Right lobe of liver (tissue), 6 donors: Measurements from ENCODE around the gene DOK4. TPM values are rescaled to one million over a fixed set of nuclear protein-coding genes. Genes with fewer than 3 reads are reported as not detected.
A peak's percentile ranks its signal among the peaks of the same experiment; 100 is the strongest.

Source experiments
- ATAC-seq, 4 donors: fragments of 200-7000 bp; cut with Tn5 transposase; one replicate each; pipeline ENCODE4 v1.9.1; 2020; ENCODE audit warnings: mild to moderate bottlenecking in 4 of 4, moderate library complexity in 4 of 4
- DNase-seq, 3 donors: peaks; one replicate each; pipeline ENCODE4 v3.0.0-alpha.2; 2020
- H3K27ac ChIP-seq, 3 donors: fragments of 200-600 bp; one replicate each; pipeline ENCODE4 v1.8.0; 2022
- H3K27me3 ChIP-seq, 2 donors: fragments of 200-600 bp; one replicate each; pipeline ENCODE4 v1.8.0; 2022
- H3K36me3 ChIP-seq, 4 donors: fragments of 200-600 bp; sonication (generic) in 1 of 4; one replicate each; pipeline versions ENCODE4 v1.5.1 to v1.8.0; 2017 to 2022; ENCODE audit warnings: control low read depth in 1 of 4
- H3K4me1 ChIP-seq, 4 donors: fragments of 200-600 bp; sonication (generic) in 1 of 4; one replicate each; pipeline versions ENCODE4 v1.5.1 to v1.8.0; 2017 to 2022; ENCODE audit warnings: control low read depth in 1 of 4
- H3K4me3 ChIP-seq, 3 donors: fragments of 200-600 bp; one replicate each; pipeline ENCODE4 v1.8.0; 2022
- H3K9me3 ChIP-seq, 4 donors: fragments of 200-600 bp; sonication (generic) in 1 of 4; one replicate each; pipeline versions ENCODE4 v1.5.1 to v1.8.0; 2017 to 2022; ENCODE audit warnings: control low read depth in 1 of 4
- POLR2A ChIP-seq: fragments of 450-650 bp; IDR thresholded peaks from one replicate; pipeline ENCODE4 v1.6.1; 2017; ENCODE audit warnings: antibody characterized with exemption, mild to moderate bottlenecking
- WGBS: methylation state at CpG from one replicate; pipeline ENCODE4 v1.1.6; 2018; ENCODE audit warnings: low coverage, low lambda C conversion rate; ENCODE audit not compliant: insufficient coverage; ENCODE audit errors: missing lambda C conversion rate; 5-methylcytosine and 5-hydroxymethylcytosine counted together
- intact Hi-C, 2 donors: fragments of 100-400 bp; cut with DNase I; formaldehyde crosslinking; loops; one replicate each; pipeline versions ENCODE4 v1.11.2 to v1.14.1; 2022
- long read RNA-seq: library from polyadenylated mRNA; unstranded; transcript quantifications from one replicate; pipeline ENCODE4 v2.0.0, GENCODE V29; 2019
- total RNA-seq, 6 experiments: library from RNA; depleted of rRNA in 2 of 6; stranded (reverse); fragments of >200 nt in 2 of 6; fragmentation: NEBNext Ultra II Directional in 3 of 6; extraction: Animal tissue kit (Norgen Biotek cat#: 25700) in 3 of 6; gene quantifications; one replicate each; pipeline versions ENCODE4 v1.1.0 to v1.2.4, GENCODE V29; 2016 to 2023
- TF ChIP-seq, protein P1 (sequence below), 4 donors: fragments of 200-600 bp in 3 of 4; fragments of 450-650 bp in 1 of 4; IDR thresholded peaks; one replicate each; pipeline versions ENCODE4 v1.5.1 to v1.8.0; 2016 to 2022; ENCODE audit warnings: antibody characterized with exemption in 4 of 4, mild to moderate bottlenecking in 2 of 4
- donor health status: DM: no; HTN: yes; CAD: no.
- donor health status: DM: no; HTN: no; CAD: no.
- donor health status: DM: no; HTN: no; CAD: no.
- donor health status: DM: no; HTN: yes; CAD: no.
- donor health status: DM: no; HTN: yes; CAD: no.

DOK4 gene
- 10 to 100 TPM; 20.0 to 62.1 (median 36.7) TPM for total RNA-seq
- long read RNA-seq, partial matches to known transcripts, result 3 of 5 reads
- long read RNA-seq, other reads (novel, unspliced or antisense), result 1 of 5 reads

DNA sequence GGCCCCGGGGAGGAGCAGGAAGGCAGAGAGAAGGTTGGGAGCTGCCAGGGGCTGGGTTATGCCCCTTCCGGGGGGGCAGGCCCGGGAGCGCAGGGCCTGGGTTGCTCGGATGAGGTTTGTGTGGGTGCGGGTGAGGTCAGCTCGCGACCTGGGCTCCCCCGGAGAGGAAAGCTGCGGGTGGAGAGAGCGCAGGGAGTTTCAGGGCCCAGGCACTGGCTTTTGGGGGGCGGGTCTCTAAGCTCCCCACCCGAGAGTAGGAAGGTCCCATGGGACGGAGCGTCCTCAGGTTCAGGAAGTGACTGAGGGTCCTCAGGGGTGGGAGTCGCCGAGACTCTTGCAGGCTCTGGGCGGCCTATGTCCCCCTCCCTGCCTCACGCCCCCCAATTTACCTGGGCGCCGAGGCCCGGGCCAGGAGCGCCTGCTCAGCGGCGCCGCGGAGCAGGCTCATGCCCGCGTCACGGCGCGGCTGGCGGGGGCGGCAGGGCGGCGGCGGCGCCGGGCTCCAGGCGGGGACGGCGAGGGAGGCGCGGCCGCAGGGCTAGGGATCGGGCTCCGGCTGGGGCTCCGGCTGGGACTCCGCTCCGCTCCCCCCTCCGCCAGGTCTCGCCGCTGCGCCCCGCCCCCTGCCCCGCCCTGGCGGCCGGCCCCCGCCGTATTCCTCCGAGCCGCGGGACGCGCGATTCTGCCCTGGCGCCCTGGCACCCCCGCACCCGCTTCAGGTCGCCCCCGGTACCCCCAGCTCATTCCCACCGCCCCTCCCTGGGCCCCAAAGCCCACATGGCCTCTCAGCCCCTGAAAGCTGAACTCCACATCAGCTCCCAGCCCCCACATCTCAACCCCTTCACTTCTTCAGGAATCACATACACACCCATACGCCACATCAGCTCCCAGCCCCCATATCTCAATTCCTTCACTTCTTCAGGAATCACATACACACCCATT lies at the start of gene DOK4:
DOK4 (minus strand) TSS at position 578 of the 942 bp plus-strand sequence. CDS start 6,986 bp downstream, outside the sequence.
- H3K4me1 ChIP-seq, result peaks cover 0 to 9% (median 4%) of the 10 kb centered on the region in 4 donors
- no peaks in the 10 kb centered on the region for H3K9me3 ChIP-seq
- no peaks in the 10 kb centered on the region for H3K36me3 ChIP-seq
- peak; percentile 95 to 99 (median 97) for ATAC-seq
- TF ChIP-seq POLR2A, result peak; percentile 65
- TF ChIP-seq, protein P1, sequence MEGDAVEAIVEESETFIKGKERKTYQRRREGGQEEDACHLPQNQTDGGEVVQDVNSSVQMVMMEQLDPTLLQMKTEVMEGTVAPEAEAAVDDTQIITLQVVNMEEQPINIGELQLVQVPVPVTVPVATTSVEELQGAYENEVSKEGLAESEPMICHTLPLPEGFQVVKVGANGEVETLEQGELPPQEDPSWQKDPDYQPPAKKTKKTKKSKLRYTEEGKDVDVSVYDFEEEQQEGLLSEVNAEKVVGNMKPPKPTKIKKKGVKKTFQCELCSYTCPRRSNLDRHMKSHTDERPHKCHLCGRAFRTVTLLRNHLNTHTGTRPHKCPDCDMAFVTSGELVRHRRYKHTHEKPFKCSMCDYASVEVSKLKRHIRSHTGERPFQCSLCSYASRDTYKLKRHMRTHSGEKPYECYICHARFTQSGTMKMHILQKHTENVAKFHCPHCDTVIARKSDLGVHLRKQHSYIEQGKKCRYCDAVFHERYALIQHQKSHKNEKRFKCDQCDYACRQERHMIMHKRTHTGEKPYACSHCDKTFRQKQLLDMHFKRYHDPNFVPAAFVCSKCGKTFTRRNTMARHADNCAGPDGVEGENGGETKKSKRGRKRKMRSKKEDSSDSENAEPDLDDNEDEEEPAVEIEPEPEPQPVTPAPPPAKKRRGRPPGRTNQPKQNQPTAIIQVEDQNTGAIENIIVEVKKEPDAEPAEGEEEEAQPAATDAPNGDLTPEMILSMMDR (IDR thresholded peaks at IDR 0.05), result no peak
- DNase-seq, result peak; percentile 86 to 88 (median 87)
- peak within 1 kb of the TSS; percentile 31 to 64 (median 60) for H3K27ac ChIP-seq
- H3K27me3 ChIP-seq, result no peaks in the 10 kb centered on the region
- 9% methylated on average over 8 of the region's 73 CpGs for WGBS
- peak within 1 kb of the TSS; percentile 79 to 95 (median 88) for H3K4me3 ChIP-seq
- intact Hi-C loops, result no loop called here

DNA sequence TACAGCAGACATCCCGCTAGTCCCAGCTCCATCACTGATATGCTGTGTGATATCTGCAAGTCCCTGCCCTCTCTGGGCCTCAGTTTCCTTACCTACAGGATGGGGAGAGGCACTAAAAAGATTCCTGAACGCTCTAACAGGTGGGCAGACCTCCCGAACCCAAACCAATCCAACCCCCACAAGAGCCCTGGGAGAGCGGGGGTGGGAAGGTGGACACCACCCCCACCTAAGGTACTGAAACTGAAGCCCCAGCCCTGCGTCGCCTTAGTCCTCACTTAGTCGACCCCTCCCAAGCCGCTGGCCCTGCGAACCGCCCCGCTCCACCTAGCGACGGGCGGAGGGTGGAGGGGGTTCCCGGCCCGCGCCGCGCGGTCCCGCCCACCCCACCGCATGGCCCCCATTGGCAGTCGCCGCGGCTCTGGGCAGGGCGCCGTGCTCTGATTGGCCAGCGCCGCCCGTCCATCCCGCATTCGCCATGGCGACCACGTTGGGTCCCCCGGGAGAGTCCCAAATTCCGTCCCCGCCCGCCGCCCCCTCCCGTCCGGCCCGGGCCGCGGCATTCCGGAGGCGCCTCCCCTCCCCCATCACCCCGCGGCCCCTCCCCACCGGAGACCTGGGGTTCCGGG lies 49.5 kb upstream of the DOK4 start:
- peak overlapping the region; percentile 52 to 87 (median 82) for H3K27ac ChIP-seq
- H3K4me1 ChIP-seq, result no peaks in the 10 kb centered on the region
- no peaks in the 10 kb centered on the region for H3K36me3 ChIP-seq
- intact Hi-C loops, result no loop called here
- peak; percentile 91 to 94 (median 94) for DNase-seq
- no peaks in the 10 kb centered on the region for H3K9me3 ChIP-seq
- H3K4me3 ChIP-seq, result peak overlapping the region; percentile 80 to 89 (median 86)
- peak; percentile 94 to 96 (median 94) for ATAC-seq
- 2% methylated on average over 8 of the region's 50 CpGs for WGBS
- H3K27me3 ChIP-seq, result no peaks in the 10 kb centered on the region
- TF ChIP-seq POLR2A, result no peak
- TF ChIP-seq, protein P1 (IDR thresholded peaks at IDR 0.05), result peak in 3 of 4 donors; percentile 8 to 25 (median 16)

DNA sequence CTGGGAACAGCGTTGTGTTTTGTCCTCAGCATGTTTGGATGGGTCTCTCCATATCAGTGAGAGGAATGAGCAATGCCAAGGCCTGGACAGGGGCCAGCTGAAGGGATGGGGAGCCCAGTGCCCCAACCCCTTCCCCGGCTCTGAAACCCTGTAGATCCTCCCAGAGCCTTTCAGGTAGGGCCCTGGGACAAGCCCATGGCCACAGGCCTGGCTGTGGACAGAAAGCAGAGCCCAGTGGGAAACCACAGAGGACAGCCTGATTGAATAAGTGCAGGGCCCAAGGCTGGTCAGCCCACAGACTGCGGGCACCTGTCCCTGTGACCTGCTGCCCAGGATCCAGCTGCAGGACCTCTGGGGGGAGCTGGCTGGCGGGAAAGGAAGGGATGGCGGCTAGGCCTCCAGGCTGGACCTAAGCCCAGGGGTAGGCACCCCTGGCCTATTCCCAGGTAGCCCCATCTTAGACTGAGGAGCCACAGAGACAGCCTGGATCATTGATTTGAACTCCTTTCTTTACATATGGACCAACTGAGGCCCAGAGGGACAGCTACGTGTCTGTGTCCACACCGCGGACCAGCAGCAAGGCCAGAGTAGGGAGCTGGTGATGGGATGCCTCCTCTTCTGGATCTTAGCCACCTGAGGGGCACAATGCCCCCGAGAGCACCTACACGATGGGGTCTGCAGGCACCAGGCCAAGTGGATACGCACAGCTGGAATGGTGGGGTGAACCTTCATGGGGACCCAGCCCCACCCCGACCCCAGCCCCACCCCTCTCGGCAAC lies 48.8 kb upstream of the DOK4 start:
- ATAC-seq (no peak), DNase-seq (peak in 2 of 3 donors; percentile 55 to 56)
- Histone ChIP-seq H3K27me3 (no peaks in the 10 kb centered on the region), H3K36me3 (no peaks in the 10 kb centered on the region), H3K4me3 (peak overlapping the region in 2 of 3 donors; percentile 80 to 89), H3K4me1 (no peaks in the 10 kb centered on the region), H3K27ac (no peak overlapping the region), H3K9me3 (no peaks in the 10 kb centered on the region)
- WGBS, result 50% methylated on average over 1 of the region's 13 CpGs
- TF ChIP-seq POLR2A, result no peak
- TF ChIP-seq, protein P1 (IDR thresholded peaks at IDR 0.05), result no peak
- intact Hi-C loops, result no loop called here

DNA sequence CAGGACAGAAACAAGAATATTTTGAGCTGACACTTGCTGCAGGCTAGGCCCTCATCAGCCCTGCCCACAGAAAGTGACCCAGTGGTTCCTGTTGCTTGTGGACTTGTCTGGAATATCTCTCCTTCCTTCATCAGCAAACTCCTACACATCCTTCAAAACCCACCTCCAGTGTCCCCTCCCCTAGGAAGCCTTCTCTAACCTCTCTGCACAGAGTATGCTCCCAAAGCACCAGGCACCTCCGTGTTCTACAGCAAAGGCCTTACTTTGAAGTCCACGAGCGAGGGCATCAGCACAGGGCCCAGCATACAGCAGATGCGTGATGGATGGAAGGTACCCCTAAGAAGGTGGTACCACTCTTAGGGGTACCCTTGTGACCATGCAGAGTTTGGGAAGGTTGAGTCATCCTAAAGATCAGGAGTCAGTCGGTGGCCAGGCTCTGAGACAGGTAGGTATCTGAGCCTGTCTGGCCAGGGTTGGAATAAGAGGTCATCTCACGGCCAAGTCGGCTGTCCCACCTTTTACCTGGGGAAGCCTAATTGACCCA lies 48.1 kb upstream of the DOK4 start:
- DNase-seq (peak in 1 of 3 donors; percentile 27), ATAC-seq (no peak)
- no peaks in the 10 kb centered on the region for H3K27me3 ChIP-seq
- no peak overlapping the region for H3K27ac ChIP-seq
- no peak for TF ChIP-seq POLR2A
- TF ChIP-seq, protein P1 (IDR thresholded peaks at IDR 0.05), result no peak
- no peak overlapping the region for H3K4me3 ChIP-seq
- H3K4me1 ChIP-seq, result no peaks in the 10 kb centered on the region
- intact Hi-C loops, result no loop called here
- H3K9me3 ChIP-seq, result no peaks in the 10 kb centered on the region
- no peaks in the 10 kb centered on the region for H3K36me3 ChIP-seq
- WGBS, result 93% methylated on average over 3 of the region's 7 CpGs
